Chondrocyte (in vitro differentiated cells): ENCODE measurements around the gene COL4A2. TPM values are rescaled to one million over a fixed set of nuclear protein-coding genes. Genes with fewer than 3 reads are reported as not detected.

Experiments used
- DNase-seq: peaks from one replicate; pipeline ENCODE4 v3.0.0; 2021; ENCODE audit warnings: mixed read lengths, low spot score
- H3K27ac Mint-ChIP-seq: one replicate; pipeline ENCODE4 v1.8.0; 2021; ENCODE audit warnings: mild to moderate bottlenecking, moderate library complexity, mixed read lengths; ENCODE audit not compliant: unreplicated experiment
- H3K27me3 Mint-ChIP-seq: 2 replicates; pipeline ENCODE4 v1.8.0; 2021; ENCODE audit warnings: low read depth, mixed read lengths
- H3K36me3 Mint-ChIP-seq: 2 replicates; pipeline ENCODE4 v1.8.0; 2021; ENCODE audit warnings: low read depth, mixed read lengths
- H3K4me1 Mint-ChIP-seq: 2 replicates; pipeline ENCODE4 v1.8.0; 2021; ENCODE audit warnings: low read depth, mild to moderate bottlenecking, mixed read lengths
- H3K4me3 Mint-ChIP-seq: one replicate; pipeline ENCODE4 v1.8.0; 2021; ENCODE audit warnings: mild to moderate bottlenecking, moderate library complexity, mixed read lengths; ENCODE audit not compliant: unreplicated experiment
- H3K9me3 Mint-ChIP-seq: 2 replicates; pipeline ENCODE4 v1.8.0; 2021; ENCODE audit warnings: low read depth, mixed read lengths
- CTCF ChIP-seq: fragments of 200-600 bp; sonication (generic); IDR thresholded peaks from 2 replicates; pipeline ENCODE4 v1.5.0; 2021; ENCODE audit warnings: antibody characterized with exemption, mild to moderate bottlenecking, moderate library complexity
- total RNA-seq: library from RNA; stranded (reverse); gene quantifications from 3 replicates; pipeline ENCODE4 v1.2.1, GENCODE V29; 2021

The COL4A2 gene
- total RNA-seq, 1 donor from 2014 or later = 2,366 TPM

GRCh38 chr13:110324026-110324749 is 17.1 kb downstream of the COL4A2 start:
- Mint-ChIP-seq H3K27me3 (no peaks in the 10 kb centered on the region), H3K9me3 (no peaks in the 10 kb centered on the region), H3K4me3 (no peak overlapping the region), H3K36me3 (peaks cover 25% of the 10 kb centered on the region), H3K27ac (peak overlapping the region; percentile 88), H3K4me1 (peaks cover 95% of the 10 kb centered on the region)
- TF ChIP-seq CTCF = no peak
- DNase-seq = no peak

DNA sequence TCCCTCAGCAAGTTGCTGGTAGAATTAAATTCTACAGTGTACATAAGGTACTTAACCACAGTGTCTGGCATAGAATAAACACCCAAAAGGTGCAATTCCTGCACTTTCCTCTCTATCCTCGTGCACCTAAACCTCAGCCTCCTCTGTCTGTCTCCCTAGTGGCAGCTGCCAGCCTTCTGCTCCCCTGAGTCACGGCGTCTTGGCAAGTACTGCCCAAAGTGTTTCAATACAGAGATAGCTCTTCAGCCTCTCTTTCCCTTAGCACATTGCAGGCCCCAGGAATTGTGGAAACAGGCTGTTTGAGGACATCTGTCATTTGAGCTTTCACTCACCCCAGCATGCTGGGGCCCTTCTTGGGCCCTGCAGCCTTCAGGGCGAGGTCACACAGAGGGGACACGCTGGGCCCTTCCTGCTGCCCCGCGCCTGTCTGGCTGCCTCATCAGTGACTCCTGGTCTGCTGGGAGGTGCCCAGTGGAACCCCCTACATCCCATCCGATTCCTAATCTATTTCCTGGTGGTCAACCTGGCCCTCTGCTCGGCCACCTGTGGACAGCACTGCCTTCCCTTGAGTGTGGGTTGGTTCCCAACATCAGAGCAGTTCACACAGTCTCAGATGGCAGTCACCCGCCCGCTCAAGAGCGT is 19.3 kb downstream of the COL4A2 start:
- TF ChIP-seq CTCF = no peak
- Mint-ChIP-seq H3K36me3 (peaks cover 32% of the 10 kb centered on the region), H3K4me3 (peak overlapping the region; percentile 47), H3K27ac (peak overlapping the region; percentile 95), H3K4me1 (peaks cover 100% of the 10 kb centered on the region), H3K27me3 (no peaks in the 10 kb centered on the region), H3K9me3 (no peaks in the 10 kb centered on the region)
- DNase-seq = peak; percentile 65

GRCh38 chr13:110327051-110327721 is 20.1 kb downstream of the COL4A2 start:
- Mint-ChIP-seq H3K4me1 (peaks cover 100% of the 10 kb centered on the region), H3K4me3 (peak overlapping the region; percentile 47), H3K27me3 (no peaks in the 10 kb centered on the region), H3K36me3 (peaks cover 28% of the 10 kb centered on the region), H3K27ac (peak overlapping the region; percentile 95), H3K9me3 (no peaks in the 10 kb centered on the region)
- peak; percentile 81 for DNase-seq
- no peak for TF ChIP-seq CTCF

GRCh38 chr13:110328573-110328972 is 21.5 kb downstream of the COL4A2 start:
- no peak for TF ChIP-seq CTCF
- Mint-ChIP-seq H3K4me3 (no peak overlapping the region), H3K4me1 (peaks cover 100% of the 10 kb centered on the region), H3K36me3 (peaks cover 35% of the 10 kb centered on the region), H3K27me3 (no peaks in the 10 kb centered on the region), H3K9me3 (no peaks in the 10 kb centered on the region), H3K27ac (peak overlapping the region; percentile 98)
- no peak for DNase-seq

- H3K36me3 Mint-ChIP-seq = peaks cover 33% of the 10 kb centered on the region
- no peak overlapping the region for H3K4me3 Mint-ChIP-seq
- DNase-seq = no peak
Measured at GRCh38 chr13:110329258-110329657, 22.2 kb downstream of the COL4A2 start.

More at GRCh38 chr13:110329258-110329657, 22.2 kb downstream of the COL4A2 start:
- peak overlapping the region; percentile 98 for H3K27ac Mint-ChIP-seq
- TF ChIP-seq CTCF = no peak
- no peaks in the 10 kb centered on the region for H3K27me3 Mint-ChIP-seq
- no peaks in the 10 kb centered on the region for H3K9me3 Mint-ChIP-seq
- H3K4me1 Mint-ChIP-seq = peaks cover 100% of the 10 kb centered on the region
